Type B pancreatic cell (in vitro differentiated cells): ENCODE data around the gene ZBTB21. TPM values are rescaled to one million over a fixed set of nuclear protein-coding genes. Genes with fewer than 3 reads are reported as not detected.

Experiments used
- DNase-seq: peaks from one replicate; pipeline ENCODE4 v3.0.0; 2021; ENCODE audit warnings: mixed read lengths; ENCODE audit not compliant: unreplicated experiment; ENCODE audit errors: extremely low spot score
- H3K27ac Mint-ChIP-seq: 2 replicates; pipeline ENCODE4 v1.8.0; 2021; ENCODE audit warnings: mild to moderate bottlenecking, mixed read lengths
- H3K27me3 Mint-ChIP-seq: 2 replicates; pipeline ENCODE4 v1.8.0; 2021; ENCODE audit warnings: mixed read lengths
- H3K36me3 Mint-ChIP-seq: 2 replicates; pipeline ENCODE4 v1.8.0; 2021; ENCODE audit warnings: mixed read lengths
- H3K4me1 Mint-ChIP-seq: one replicate; pipeline ENCODE4 v1.8.0; 2021; ENCODE audit warnings: mixed read lengths; ENCODE audit not compliant: unreplicated experiment
- H3K4me3 Mint-ChIP-seq: 2 replicates; pipeline ENCODE4 v1.8.0; 2021; ENCODE audit warnings: mild to moderate bottlenecking, mixed read lengths
- H3K9me3 Mint-ChIP-seq: 2 replicates; pipeline ENCODE4 v1.8.0; 2021; ENCODE audit warnings: mixed read lengths
- CTCF ChIP-seq: fragments of 200-600 bp; sonication (generic); conservative IDR thresholded peaks from 2 replicates; pipeline ENCODE4 v1.5.0; 2021; ENCODE audit warnings: antibody characterized with exemption, mild to moderate bottlenecking
- total RNA-seq: library from RNA; stranded (reverse); gene quantifications from 2 replicates; pipeline ENCODE4 v1.2.1, GENCODE V29; 2021; ENCODE audit warnings: low replicate concordance

The ZBTB21 gene
- total RNA-seq, 1 donor from 2014 or later, result 19.9 TPM

GRCh38 chr21:42039470-42039901 lies 29.3 kb upstream of the ZBTB21 start:
- DNase-seq, result no peak
- no peak overlapping the region for H3K4me3 Mint-ChIP-seq
- TF ChIP-seq CTCF, result no peak
- no peak overlapping the region for H3K27ac Mint-ChIP-seq
- peaks cover 21% of the 10 kb centered on the region for H3K4me1 Mint-ChIP-seq
- no peaks in the 10 kb centered on the region for H3K9me3 Mint-ChIP-seq
- no peaks in the 10 kb centered on the region for H3K27me3 Mint-ChIP-seq
- H3K36me3 Mint-ChIP-seq, result no peaks in the 10 kb centered on the region

DNA sequence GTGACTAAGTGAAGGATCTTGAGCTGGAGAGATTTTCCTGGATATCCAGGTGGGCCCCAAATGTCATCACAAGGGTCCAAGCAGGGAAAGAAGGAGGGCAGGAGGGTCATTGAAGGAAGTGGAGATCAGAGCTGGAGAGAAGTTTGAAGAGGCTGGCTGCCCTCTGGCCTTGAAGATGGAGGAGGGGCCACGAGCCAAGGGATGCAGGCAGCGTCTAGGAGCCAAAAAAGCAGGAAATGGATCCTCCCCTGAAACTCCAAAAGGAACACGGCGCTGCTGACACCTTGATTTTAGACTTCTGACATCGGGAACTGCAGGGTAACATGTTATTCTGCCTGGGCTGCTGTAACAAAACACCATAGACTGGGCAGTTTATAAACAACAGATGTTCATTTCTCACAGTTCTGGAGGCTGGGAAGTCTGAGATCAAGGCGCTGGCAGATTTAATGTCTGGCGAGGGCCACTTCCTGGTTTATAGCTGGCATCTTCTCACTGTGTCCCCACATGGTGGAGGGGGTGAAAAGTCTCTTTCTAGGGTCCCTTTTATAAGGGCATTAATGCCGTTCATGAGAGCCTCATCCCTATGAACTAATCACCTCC lies 28.8 kb upstream of the ZBTB21 start:
- TF ChIP-seq CTCF, result no peak
- peak overlapping the region; percentile 40 for H3K27ac Mint-ChIP-seq

GRCh38 chr21:42038393-42038792 lies 28.2 kb upstream of the ZBTB21 start:
- H3K27ac Mint-ChIP-seq, result peak overlapping the region; percentile 40
- TF ChIP-seq CTCF, result no peak
- no peaks in the 10 kb centered on the region for H3K27me3 Mint-ChIP-seq
- peaks cover 21% of the 10 kb centered on the region for H3K4me1 Mint-ChIP-seq
- H3K36me3 Mint-ChIP-seq, result no peaks in the 10 kb centered on the region
- no peak for DNase-seq
- no peaks in the 10 kb centered on the region for H3K9me3 Mint-ChIP-seq
- H3K4me3 Mint-ChIP-seq, result no peak overlapping the region

More for the DNA sequence above, 28.8 kb upstream of the ZBTB21 start:
- no peaks in the 10 kb centered on the region for H3K36me3 Mint-ChIP-seq
- H3K9me3 Mint-ChIP-seq, result no peaks in the 10 kb centered on the region
- H3K4me3 Mint-ChIP-seq, result no peak overlapping the region
- no peak for DNase-seq
- no peaks in the 10 kb centered on the region for H3K27me3 Mint-ChIP-seq
- H3K4me1 Mint-ChIP-seq, result peaks cover 21% of the 10 kb centered on the region

DNA sequence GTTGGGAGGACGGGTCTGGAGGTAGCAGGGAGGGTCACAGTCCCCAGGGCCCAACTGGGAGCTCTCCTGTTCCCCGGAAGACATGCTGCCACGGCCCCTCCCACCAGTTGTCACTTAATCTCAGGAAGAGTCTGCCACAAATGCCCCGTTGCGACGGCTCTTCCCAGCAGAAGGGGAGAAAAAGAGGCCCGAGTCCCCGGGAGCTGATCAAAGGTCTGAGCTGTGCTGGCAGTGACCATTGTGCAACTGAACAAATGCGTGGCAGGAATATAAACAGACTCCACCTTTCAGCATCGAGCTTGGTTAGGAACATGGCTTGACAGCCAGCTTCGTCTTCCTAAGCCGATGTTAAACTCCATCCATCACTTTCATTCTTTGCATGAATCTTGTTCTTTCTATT lies 27.8 kb upstream of the ZBTB21 start:
- Mint-ChIP-seq H3K4me3 (no peak overlapping the region), H3K27ac (no peak overlapping the region), H3K9me3 (no peaks in the 10 kb centered on the region), H3K4me1 (peaks cover 21% of the 10 kb centered on the region), H3K27me3 (no peaks in the 10 kb centered on the region), H3K36me3 (no peaks in the 10 kb centered on the region)
- DNase-seq, result no peak
- no peak for TF ChIP-seq CTCF

GRCh38 chr21:42037516-42037915 lies 27.4 kb upstream of the ZBTB21 start:
- Mint-ChIP-seq H3K4me1 (peaks cover 21% of the 10 kb centered on the region), H3K36me3 (no peaks in the 10 kb centered on the region), H3K9me3 (no peaks in the 10 kb centered on the region), H3K27ac (no peak overlapping the region), H3K27me3 (no peaks in the 10 kb centered on the region), H3K4me3 (no peak overlapping the region)
- no peak for DNase-seq
- TF ChIP-seq CTCF, result no peak

DNA sequence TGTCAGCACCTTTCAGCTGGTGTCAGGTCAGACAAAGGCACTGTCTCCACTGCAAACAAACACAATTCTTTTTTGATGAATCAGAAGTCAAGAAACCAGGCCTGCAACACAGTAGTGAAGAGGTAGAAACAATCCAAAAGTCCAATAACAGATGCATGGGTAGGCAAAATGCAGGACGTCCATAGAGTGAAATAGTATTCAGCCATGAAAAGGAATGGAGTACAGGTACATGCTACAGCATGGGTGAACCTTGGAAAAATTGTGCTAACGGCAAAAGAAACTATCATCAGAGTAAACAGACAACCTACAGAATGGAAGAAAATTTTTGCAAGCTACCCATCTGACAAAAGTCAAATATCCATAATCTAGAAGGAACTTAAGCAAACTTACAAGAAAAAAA lies 26.2 kb upstream of the ZBTB21 start:
- DNase-seq, result no peak
- H3K9me3 Mint-ChIP-seq, result no peaks in the 10 kb centered on the region
- H3K4me1 Mint-ChIP-seq, result peaks cover 18% of the 10 kb centered on the region
- no peak for TF ChIP-seq CTCF
- no peaks in the 10 kb centered on the region for H3K36me3 Mint-ChIP-seq
- no peak overlapping the region for H3K4me3 Mint-ChIP-seq
- H3K27ac Mint-ChIP-seq, result no peak overlapping the region
- H3K27me3 Mint-ChIP-seq, result peaks cover 1% of the 10 kb centered on the region
